ENCODE results near the gene PIN4. TPM values are rescaled to one million over a fixed set of nuclear protein-coding genes. Genes with fewer than 3 reads are reported as not detected.

The PIN4 gene
- total RNA-seq, 2 experiments from 2014 or later = 12.3 to 14.6 TPM

- intact Hi-C loops (cut with micrococcal nuclease; ENCODE audit: unreplicated experiment) = no loop called here
- Histone ChIP-seq H3K79me2 (ENCODE audit: insufficient read depth, low read depth, low read length) (peaks cover 2% of the 10 kb centered on the region), H4K20me1 (ENCODE audit: insufficient read depth, low read length) (no peaks in the 10 kb centered on the region), H3K27ac (ENCODE audit: low read depth, low read length, poor library complexity, severe bottlenecking) (no peak overlapping the region), H3K36me3 (ENCODE audit: insufficient read depth, low read length) (no peaks in the 10 kb centered on the region), H2AFZ (ENCODE audit: low read length) (no peak overlapping the region), H3K4me1 (ENCODE audit: insufficient read depth, low read length, poor library complexity, severe bottlenecking) (peaks cover 11% of the 10 kb centered on the region), H3K9me2 (ENCODE audit: insufficient read depth, low read length) (no peaks in the 10 kb centered on the region), H3K9me3 (ENCODE audit: low read length) (no peaks in the 10 kb centered on the region), H3K4me3 (ENCODE audit: low read depth, low read length, poor library complexity, severe bottlenecking) (no peak overlapping the region), H3K4me2 (ENCODE audit: low read length) (no peak overlapping the region)
- DNase-seq (ENCODE audit: low spot score) = no peak
- POLR2A ChIA-PET = no interaction called here
- CTCF ChIA-PET (ENCODE audit: unreplicated experiment) = no interaction called here
- BruUV-seq (replicated peaks) = no TSS peak
- no peak for TF ChIP-seq EZH2phosphoT487 (IDR thresholded peaks at IDR 0.05; ENCODE audit: borderline replicate concordance, low read depth, low read length)
- no peak for TF ChIP-seq CTCF (conservative IDR thresholded peaks at IDR 0.05; ENCODE audit: low read length)
Measured at GRCh38 chrX:72176981-72177380, 4.6 kb upstream of the PIN4 start.

GRCh38 chrX:72180539-72180938 is 1.0 kb upstream of the PIN4 start:
- intact Hi-C loops (cut with micrococcal nuclease; ENCODE audit: unreplicated experiment) = loop anchor here (2.0 kb wide), 1 partner anchor 58 kb away; the partner anchor contains the start of gene ERCC6L
- peaks cover 22% of the 10 kb centered on the region for H3K4me1 ChIP-seq (ENCODE audit: insufficient read depth, low read length, poor library complexity, severe bottlenecking)
- no peaks in the 10 kb centered on the region for H3K36me3 ChIP-seq (ENCODE audit: insufficient read depth, low read length)
- peaks cover 20% of the 10 kb centered on the region for H3K79me2 ChIP-seq (ENCODE audit: insufficient read depth, low read depth, low read length)
- peak overlapping the region; percentile 89 for H3K27ac ChIP-seq (ENCODE audit: low read depth, low read length, poor library complexity, severe bottlenecking)
- no peaks in the 10 kb centered on the region for H4K20me1 ChIP-seq (ENCODE audit: insufficient read depth, low read length)
- ChIA-PET POLR2A (interaction anchor here (0.6 to 1.4 kb wide), 8 partner anchors 9 to 1613 kb away, joined by 3 to 8 read pairs (median 4); partner anchors contain the start of gene RPS4X), CTCF (ENCODE audit: unreplicated experiment) (no interaction called here)
- BruUV-seq (replicated peaks) = no TSS peak
- H3K9me2 ChIP-seq (ENCODE audit: insufficient read depth, low read length) = no peaks in the 10 kb centered on the region
- no peak for TF ChIP-seq EZH2phosphoT487 (IDR thresholded peaks at IDR 0.05; ENCODE audit: borderline replicate concordance, low read depth, low read length)
- TF ChIP-seq CTCF (conservative IDR thresholded peaks at IDR 0.05; ENCODE audit: low read length) = no peak
- H3K4me3 ChIP-seq (ENCODE audit: low read depth, low read length, poor library complexity, severe bottlenecking) = peak overlapping the region; percentile 99
- peak overlapping the region; percentile 95 for H2AFZ ChIP-seq (ENCODE audit: low read length)
- H3K9me3 ChIP-seq (ENCODE audit: low read length) = no peaks in the 10 kb centered on the region
- H3K4me2 ChIP-seq (ENCODE audit: low read length) = peak overlapping the region; percentile 90
- peak; percentile 5 for DNase-seq (ENCODE audit: low spot score)

GRCh38 chrX:72182924-72183323 is 1.4 kb downstream of the PIN4 start:
- H3K9me3 ChIP-seq (ENCODE audit: low read length) = no peaks in the 10 kb centered on the region
- DNase-seq (ENCODE audit: low spot score) = no peak
- ChIA-PET POLR2A (interaction anchor here (1.3 kb wide), 1 partner anchor 15 kb away, joined by 3 read pairs; no protein-coding TSS in a partner anchor), CTCF (ENCODE audit: unreplicated experiment) (no interaction called here)
- no TSS peak for BruUV-seq (replicated peaks)
- H3K4me1 ChIP-seq (ENCODE audit: insufficient read depth, low read length, poor library complexity, severe bottlenecking) = peaks cover 22% of the 10 kb centered on the region
- peaks cover 20% of the 10 kb centered on the region for H3K79me2 ChIP-seq (ENCODE audit: insufficient read depth, low read depth, low read length)
- H2AFZ ChIP-seq (ENCODE audit: low read length) = no peak overlapping the region
- no peaks in the 10 kb centered on the region for H4K20me1 ChIP-seq (ENCODE audit: insufficient read depth, low read length)
- no peak for TF ChIP-seq CTCF (conservative IDR thresholded peaks at IDR 0.05; ENCODE audit: low read length)
- TF ChIP-seq EZH2phosphoT487 (IDR thresholded peaks at IDR 0.05; ENCODE audit: borderline replicate concordance, low read depth, low read length) = no peak
- no peaks in the 10 kb centered on the region for H3K36me3 ChIP-seq (ENCODE audit: insufficient read depth, low read length)
- no peak overlapping the region for H3K27ac ChIP-seq (ENCODE audit: low read depth, low read length, poor library complexity, severe bottlenecking)
- intact Hi-C loops (cut with micrococcal nuclease; ENCODE audit: unreplicated experiment) = no loop called here
- H3K4me2 ChIP-seq (ENCODE audit: low read length) = peak overlapping the region; percentile 75
- H3K9me2 ChIP-seq (ENCODE audit: insufficient read depth, low read length) = no peaks in the 10 kb centered on the region
- H3K4me3 ChIP-seq (ENCODE audit: low read depth, low read length, poor library complexity, severe bottlenecking) = peak overlapping the region; percentile 99
